ENCODE results near the gene CHRNA9.

DNA sequence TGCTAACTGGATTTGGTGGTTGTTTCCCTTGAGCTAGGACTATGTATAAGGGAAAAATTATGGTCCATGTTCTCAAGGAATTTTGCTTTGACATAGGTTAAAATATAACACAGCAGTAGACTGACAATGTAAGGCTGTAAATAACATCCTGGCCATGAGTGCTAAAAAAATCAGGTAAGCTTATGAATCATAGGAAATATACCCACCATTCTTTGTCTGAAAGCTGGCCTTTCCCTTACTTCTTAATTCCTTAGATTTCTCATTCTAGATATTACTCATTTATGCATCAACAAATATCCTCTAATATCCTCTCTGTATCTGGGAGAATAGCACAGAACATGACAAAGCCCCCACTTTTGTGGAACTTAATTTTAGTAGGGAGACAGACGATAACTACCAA lies 6.8 kb upstream of the CHRNA9 start:
- TF ChIP-seq CTCF (IDR thresholded peaks at IDR 0.05; ENCODE audit: insufficient read depth, low read length, poor library complexity, severe bottlenecking) = no peak
- no peak for TF ChIP-seq EZH2phosphoT487 (conservative IDR thresholded peaks at IDR 0.05; ENCODE audit: low read length)
